DMS53 treated with DMSO at 0.1 percent for 48 hours (cell line): Measurements from ENCODE around the gene CGB1.
"Not testable (repeated sequence)": the region's sequence is repeated elsewhere in the genome, so short reads cannot be mapped to it uniquely, and the experiment has no call there.

Experiments
- DNase-seq: peaks from one replicate; lab custom pipeline; 2025; ENCODE audit not compliant: unreplicated experiment; lab: John Stamatoyannopoulos, UW

CGB1 gene

GRCh38 chr19:49058562-49058961 is 21.9 kb upstream of the CGB1 start:
- DNase-seq: no peak

GRCh38 chr19:49057636-49058234 is 21.0 kb upstream of the CGB1 start, which contains the start of gene CGB7:
CGB7 (minus strand) TSS chr19:49057749; CDS start chr19:49055375, 2,374 bp downstream.
- DNase-seq: no peak

DNA sequence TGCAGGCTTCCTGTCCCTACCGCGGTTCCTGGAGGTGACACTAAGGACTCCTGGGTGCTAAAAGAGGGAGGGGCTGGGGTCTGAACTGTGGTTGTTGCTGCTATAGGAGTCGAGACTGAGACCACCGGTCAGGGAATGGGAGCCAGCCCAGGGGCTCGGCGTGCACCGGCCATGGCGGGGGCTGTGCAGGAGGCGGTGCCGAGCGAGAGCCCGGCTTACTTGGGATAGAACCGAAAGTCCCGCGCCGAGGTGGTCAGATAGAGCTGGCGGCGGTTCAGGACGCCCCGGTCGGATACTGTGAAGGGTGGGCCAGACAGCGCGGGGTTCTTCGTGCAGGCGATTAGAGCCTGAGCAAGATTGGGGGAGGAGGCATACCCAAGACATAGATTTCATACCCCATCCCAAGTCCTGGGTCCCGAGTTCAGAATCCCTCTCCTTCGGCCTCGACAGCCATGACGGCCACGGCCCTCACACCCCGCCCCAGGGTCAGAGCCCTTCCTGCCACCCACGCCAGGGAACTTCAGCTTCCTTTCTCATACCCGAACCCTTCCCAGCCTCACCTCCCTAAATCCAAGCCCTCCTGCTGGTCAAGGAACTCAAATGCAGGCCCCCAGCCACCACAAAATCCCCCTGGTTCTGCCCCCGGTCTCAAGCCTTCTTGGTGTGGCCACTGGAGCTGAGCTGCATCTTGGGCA is 20.4 kb upstream of the CGB1 start:
- not testable (repeated sequence) for DNase-seq

DNA sequence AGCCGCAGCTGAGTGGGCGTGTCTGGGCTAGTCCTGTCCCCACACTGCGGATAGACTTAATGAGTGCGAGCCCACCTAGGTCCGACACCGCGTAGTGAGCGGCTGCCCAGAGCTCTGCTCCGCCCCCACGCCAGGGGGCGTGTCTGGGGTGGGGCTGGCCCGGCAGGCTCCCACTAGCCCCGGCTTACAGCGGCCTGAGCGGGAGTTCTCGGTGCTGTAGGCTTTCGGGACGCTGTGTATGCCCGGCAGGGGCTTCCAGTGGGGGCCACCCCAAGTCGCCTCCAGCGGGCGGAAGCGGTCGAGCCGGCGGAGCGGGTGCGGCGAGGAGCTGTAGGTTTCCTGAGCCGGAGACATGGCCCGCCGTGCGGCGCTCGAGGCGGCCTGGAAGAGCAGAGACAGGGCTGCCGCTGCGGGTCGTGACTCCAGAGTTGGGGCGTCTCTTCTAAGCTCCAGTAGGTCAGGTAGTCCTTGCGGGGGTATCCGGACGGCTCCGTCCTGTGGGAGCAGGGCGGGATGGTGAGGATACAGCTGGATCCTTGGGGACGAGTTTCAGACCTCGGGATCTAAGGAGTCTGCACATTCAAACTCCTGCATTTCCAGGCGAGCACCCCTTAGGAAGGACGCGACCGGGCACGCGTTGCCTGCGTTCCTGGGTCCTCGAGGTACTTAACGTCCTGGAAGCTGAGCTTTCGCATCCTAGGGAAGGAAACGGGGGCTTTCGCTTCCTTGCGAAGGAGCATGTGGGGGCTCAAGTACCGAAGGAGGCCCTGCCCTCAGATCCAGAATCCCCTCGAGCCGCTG is 19.6 kb upstream of the CGB1 start:
- peak; percentile 46 for DNase-seq

GRCh38 chr19:49050376-49051033 is 13.8 kb upstream of the CGB1 start:
- not testable (repeated sequence) for DNase-seq

- not testable (repeated sequence) for DNase-seq
Observed at GRCh38 chr19:49049834-49050233, 13.1 kb upstream of the CGB1 start.

GRCh38 chr19:49049011-49049410 is 12.3 kb upstream of the CGB1 start, which contains the start of gene CGB8:
CGB8 (minus strand) TSS chr19:49049111; CDS start chr19:49048739, 372 bp downstream.
- not testable (repeated sequence) for DNase-seq

GRCh38 chr19:49043548-49043947 is 6.9 kb upstream of the CGB1 start, which contains the start of gene CGB5:
CGB5 (plus strand) TSS chr19:49043848; CDS start chr19:49044210, 362 bp downstream.
- not testable (repeated sequence) for DNase-seq

- not testable (repeated sequence) for DNase-seq
Observed at GRCh38 chr19:49042666-49043065, 6.0 kb upstream of the CGB1 start.

DNA sequence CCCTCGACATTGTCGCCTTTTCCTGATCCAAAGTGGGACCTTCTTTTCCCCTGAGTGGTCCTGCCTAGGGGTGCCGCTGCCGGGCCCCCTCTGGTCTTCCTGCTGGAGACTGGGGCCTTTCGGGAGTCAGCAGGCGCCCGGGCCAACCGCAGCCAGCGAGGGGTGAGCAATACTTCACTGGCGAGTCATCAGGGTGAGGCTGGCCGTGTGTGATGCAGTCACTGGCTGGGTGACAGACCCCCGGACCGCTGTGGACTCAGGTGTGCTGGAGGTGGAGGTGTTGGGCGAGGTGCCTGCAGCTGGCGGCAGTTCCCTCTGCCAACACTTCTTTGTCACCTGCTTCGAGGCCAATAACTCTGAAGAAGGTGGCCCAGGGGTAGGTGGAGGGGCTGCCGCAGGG is 5.5 kb upstream of the CGB1 start:
- no peak for DNase-seq

DNA sequence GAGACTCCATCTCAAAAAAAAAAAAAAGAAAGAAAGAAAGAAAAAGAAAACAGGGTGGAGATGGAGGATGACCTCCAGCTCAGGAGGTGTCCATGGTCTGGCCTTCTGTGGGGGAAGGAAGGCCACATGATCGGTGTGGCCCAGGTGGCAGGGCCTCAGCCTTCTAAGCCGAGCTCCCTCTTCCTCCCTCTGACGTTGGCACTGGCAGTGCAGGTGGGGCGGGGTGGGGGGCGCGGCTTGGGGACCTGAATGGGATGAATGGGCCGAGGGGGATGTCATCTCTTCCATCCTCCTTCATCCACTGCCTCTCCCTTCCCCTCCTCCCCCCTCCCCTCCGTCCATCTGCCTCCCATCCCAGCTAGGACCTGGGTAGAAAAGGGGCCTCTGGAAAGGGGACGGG is 3.0 kb upstream of the CGB1 start:
- not testable (repeated sequence) for DNase-seq

GRCh38 chr19:49038557-49039276 is 2.0 kb upstream of the CGB1 start:
- not testable (repeated sequence) for DNase-seq

GRCh38 chr19:49038111-49038510 is 1.4 kb upstream of the CGB1 start:
- not testable (repeated sequence) for DNase-seq

GRCh38 chr19:49031642-49032301 is 4.9 kb downstream of the CGB1 start, which contains the start of gene CGB2:
CGB2 (plus strand) TSS chr19:49031890; CDS start chr19:49032096, 206 bp downstream.
- DNase-seq: peak; percentile 69

DNA sequence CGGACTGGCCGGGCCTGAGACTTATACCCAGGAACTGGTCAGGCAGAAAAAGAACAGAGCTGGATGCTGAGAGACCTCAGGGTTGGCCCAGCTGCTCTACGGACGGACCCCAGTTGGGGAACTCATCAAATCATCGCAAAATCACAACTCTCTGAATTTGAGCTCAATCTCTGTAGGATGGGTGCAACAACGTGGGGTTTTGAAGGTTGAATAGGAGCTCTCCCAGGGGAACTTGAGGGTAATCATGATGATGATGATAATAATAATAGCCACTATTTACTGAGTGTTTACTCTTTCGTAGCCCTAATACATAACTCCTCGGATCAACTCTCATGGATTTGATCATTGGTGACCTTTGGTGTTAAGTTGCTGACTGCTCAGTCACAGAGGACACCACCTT is 6.4 kb downstream of the CGB1 start:
- not testable (repeated sequence) for DNase-seq

DNA sequence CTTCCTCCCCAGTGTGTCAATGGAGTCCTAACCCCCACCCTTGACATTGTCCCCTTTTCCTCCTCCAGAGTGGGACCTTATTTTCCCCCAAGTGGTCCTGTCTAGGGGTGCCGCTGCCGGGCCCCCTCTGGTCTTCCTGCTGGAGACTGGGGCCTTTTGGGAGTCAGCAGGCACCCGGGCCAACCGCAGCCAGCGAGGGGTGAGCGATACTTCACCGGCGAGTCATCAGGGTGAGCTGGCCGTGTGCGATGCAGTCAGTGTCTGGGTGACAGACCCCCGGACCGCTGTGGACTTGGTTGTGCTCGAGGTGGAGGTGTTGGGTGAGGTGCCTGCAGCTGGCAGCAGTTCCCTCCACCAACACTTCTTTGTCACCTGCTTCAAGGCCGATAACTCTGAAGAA is 6.9 kb downstream of the CGB1 start:
- not testable (repeated sequence) for DNase-seq

GRCh38 chr19:49028686-49029085 is 8.0 kb downstream of the CGB1 start:
- DNase-seq: not testable (repeated sequence)

GRCh38 chr19:49025599-49025998 is 11.1 kb downstream of the CGB1 start:
- not testable (repeated sequence) for DNase-seq

GRCh38 chr19:49025088-49025487 is 11.6 kb downstream of the CGB1 start:
- not testable (repeated sequence) for DNase-seq

DNA sequence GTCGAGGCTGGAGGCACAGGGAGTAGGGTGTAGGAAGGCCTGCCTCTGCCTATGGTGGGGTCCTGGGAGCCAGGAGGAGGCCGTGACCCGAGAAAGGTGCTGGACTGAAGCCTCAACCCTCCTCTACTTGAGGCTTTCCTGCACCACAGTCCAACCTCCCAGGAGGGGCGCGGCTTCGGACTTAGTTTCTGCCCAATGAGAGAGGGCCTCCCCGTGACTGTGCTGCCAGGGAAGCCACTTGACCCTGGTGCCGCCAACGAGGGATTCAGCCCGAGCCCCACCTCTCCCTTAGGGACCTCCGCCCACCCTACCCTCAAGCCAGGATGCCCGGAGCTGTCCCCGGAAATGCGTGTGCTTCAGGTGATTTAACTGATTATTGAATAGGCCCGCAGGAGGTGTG is 12.5 kb downstream of the CGB1 start, which contains the start of gene CGB3:
CGB3 (minus strand) TSS at position 101 of the 400 bp plus-strand sequence. CDS start 362 bp downstream, outside the sequence.
- DNase-seq: not testable (repeated sequence)
